Nephron progenitor cell (in vitro differentiated cells): Measurements from ENCODE around the gene TREML1.

ENCODE experiments used
- DNase-seq: peaks from one replicate; pipeline ENCODE4 v3.0.0; 2021
- H3K27ac Mint-ChIP-seq: 2 replicates; pipeline ENCODE4 v1.8.0; 2021; ENCODE audit warnings: mild to moderate bottlenecking, moderate library complexity, mixed read lengths
- H3K27me3 Mint-ChIP-seq: 2 replicates; pipeline ENCODE4 v1.8.0; 2021; ENCODE audit warnings: mild to moderate bottlenecking, low read depth, mixed read lengths; ENCODE audit not compliant: poor library complexity
- H3K36me3 Mint-ChIP-seq: 2 replicates; pipeline ENCODE4 v1.8.0; 2021; ENCODE audit warnings: low read depth, mixed read lengths
- H3K4me1 Mint-ChIP-seq: 2 replicates; pipeline ENCODE4 v1.8.0; 2021; ENCODE audit warnings: mixed read lengths
- H3K4me3 Mint-ChIP-seq: 2 replicates; pipeline ENCODE4 v1.8.0; 2021; ENCODE audit warnings: mild to moderate bottlenecking, moderate library complexity, mixed read lengths
- H3K9me3 Mint-ChIP-seq: 2 replicates; pipeline ENCODE4 v1.8.0; 2021; ENCODE audit warnings: mild to moderate bottlenecking, moderate library complexity, mixed read lengths
- CTCF ChIP-seq: fragments of 200-600 bp; sonication (generic); IDR thresholded peaks from 2 replicates; pipeline ENCODE4 v1.5.0; 2021; ENCODE audit warnings: antibody characterized with exemption

TREML1 gene

GRCh38 chr6:41103847-41104246, 50.3 kb downstream of the TREML1 start:
- H3K36me3 Mint-ChIP-seq, result peaks cover 23% of the 10 kb centered on the region
- no peak overlapping the region for H3K4me3 Mint-ChIP-seq
- H3K9me3 Mint-ChIP-seq, result no peaks in the 10 kb centered on the region
- H3K27ac Mint-ChIP-seq, result no peak overlapping the region
- TF ChIP-seq CTCF, result no peak
- H3K4me1 Mint-ChIP-seq, result no peaks in the 10 kb centered on the region
- DNase-seq, result no peak
- H3K27me3 Mint-ChIP-seq, result no peaks in the 10 kb centered on the region

DNA sequence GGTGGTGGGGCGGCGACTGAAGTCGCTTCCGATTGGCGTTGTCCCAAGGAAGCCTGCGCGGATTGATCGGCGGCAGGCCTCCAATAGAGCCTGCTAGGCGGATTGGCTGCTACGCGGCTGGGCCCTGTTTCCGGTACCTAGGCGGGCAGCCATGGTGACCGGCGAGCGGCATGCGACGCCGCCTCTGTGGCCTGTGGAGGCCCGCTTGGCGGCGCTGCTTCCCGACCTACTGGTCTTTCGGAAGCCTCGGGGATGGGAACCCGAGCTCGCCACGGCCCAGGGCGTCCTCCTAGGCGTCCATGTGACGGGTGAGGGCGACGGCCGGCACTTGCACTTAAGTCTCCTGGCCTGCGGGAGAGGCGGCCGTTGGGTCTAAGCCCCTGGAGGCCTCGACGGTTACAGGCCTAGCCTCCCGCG, 53.3 kb downstream of the TREML1 start:
- no peak for TF ChIP-seq CTCF
- Mint-ChIP-seq H3K27ac (no peak overlapping the region), H3K4me3 (no peak overlapping the region), H3K36me3 (peaks cover 53% of the 10 kb centered on the region), H3K27me3 (no peaks in the 10 kb centered on the region), H3K9me3 (no peaks in the 10 kb centered on the region), H3K4me1 (no peaks in the 10 kb centered on the region)
- no peak for DNase-seq
